GM18502 (cell line): ENCODE results near the gene CNP.

Experiments
- ATAC-seq: cut with Tn5 transposase; IDR thresholded peaks from one replicate; pipeline ENCODE4 v1.9.1; 2021; ENCODE audit warnings: mild to moderate bottlenecking; ENCODE audit not compliant: unreplicated experiment, poor library complexity

Gene CNP

DNA sequence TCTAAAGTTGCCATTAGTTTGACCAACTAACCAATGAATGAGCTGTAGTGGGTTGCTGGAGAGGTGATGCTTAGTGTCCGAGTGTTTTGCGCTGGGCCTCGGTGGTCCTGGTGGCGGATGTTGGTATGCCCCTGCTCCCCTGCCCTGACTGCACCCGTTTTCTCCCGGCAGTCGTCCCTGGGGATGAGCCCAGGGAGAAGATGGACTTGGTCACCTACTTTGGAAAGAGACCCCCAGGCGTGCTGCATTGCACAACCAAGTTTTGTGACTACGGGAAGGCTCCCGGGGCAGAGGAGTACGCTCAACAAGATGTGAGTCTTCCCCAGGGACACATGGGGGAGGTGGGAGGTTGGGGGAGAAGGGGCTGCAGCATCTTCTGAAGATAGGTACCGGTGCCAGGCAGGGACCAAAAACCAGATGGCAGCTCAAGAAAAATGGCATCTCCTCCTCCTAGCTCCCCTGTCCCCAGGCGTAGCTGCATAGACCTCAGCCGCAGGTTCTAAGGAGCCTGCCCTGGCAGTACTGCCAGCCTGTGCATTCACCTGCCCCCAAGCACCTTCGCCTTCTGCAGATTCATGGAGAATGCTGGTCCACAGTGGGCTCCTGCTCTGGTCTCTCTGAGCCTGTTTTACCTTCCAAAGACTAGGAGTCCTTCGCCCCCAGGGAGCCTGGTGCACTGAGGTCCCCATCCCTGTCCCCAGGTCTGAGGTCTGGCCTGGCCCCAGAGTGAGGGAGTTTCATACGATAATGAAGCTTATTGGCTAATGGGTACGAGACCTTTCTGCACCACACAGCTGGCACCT is 5.3 kb downstream of the CNP start:
- ATAC-seq: no peak

DNA sequence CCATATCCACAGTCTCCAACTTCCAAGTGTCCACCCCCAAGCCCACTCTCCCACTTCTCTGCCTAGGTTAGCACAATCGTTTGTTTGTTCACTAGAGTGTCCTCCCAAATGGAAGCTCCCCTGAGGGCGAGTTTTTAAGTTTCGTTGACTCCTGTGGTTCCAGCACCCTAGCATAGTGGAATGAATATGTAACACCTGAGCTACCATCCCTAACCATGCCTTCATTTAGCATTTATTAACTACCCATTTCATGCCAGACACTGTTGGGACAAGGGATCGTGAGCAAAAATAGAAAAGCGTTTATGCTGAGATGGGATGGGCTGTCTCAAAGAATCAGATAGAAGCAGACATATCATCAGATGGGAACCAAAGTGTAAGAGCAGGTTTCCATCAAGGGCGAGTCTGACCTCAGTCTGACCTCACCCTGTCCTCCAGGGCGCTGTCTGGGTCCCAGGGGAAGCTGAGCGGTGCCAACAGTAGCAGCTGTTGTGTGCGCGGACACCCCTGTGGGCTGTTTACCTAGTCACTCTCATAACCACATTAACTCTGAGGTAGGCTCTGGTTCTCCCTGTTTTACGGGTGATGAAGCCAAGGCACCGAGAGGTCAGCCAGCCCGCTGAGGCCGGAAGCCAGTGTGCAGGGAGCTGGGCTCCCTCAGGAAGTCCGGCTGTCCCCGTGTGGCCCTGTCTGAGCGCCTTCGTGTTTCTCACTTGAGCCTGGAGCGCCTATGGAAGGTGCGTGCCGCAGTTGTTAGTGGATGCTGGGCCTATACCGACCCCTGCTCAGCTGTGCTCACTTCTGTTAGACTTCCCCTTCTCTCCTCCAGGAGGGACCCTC is 6.2 kb downstream of the CNP start:
- ATAC-seq: no peak

GRCh38 chr17:41973408-41973811 is 6.8 kb downstream of the CNP start:
- ATAC-seq: no peak

- ATAC-seq: no peak
Observed at GRCh38 chr17:41974031-41974430, 7.4 kb downstream of the CNP start.

DNA sequence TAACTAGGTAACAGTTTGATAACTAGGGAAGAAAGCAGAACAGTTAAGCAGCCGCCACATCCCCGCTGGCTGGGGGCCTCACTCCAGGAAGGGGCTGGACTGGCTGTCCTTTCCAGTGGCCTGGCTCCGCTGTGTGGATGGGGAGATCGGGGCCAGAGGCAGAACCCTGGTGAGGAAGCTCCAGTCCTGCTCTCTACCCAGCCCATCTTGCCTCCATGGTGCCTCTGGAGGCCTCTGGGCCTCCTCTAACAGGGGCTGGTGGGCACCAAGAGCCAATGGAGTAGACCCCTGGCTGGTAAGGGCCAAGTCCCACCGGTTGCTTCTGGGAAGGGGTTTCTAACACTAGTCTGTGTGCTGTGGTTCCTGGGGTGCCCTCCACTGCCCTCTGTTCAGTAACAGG is 8.1 kb downstream of the CNP start:
- ATAC-seq: no peak

GRCh38 chr17:41975099-41976083 is 8.8 kb downstream of the CNP start:
- ATAC-seq: no peak

GRCh38 chr17:41976142-41976768 is 9.7 kb downstream of the CNP start:
- ATAC-seq: no peak

- ATAC-seq: no peak
Observed at GRCh38 chr17:41977991-41978390, 11.4 kb downstream of the CNP start.

DNA sequence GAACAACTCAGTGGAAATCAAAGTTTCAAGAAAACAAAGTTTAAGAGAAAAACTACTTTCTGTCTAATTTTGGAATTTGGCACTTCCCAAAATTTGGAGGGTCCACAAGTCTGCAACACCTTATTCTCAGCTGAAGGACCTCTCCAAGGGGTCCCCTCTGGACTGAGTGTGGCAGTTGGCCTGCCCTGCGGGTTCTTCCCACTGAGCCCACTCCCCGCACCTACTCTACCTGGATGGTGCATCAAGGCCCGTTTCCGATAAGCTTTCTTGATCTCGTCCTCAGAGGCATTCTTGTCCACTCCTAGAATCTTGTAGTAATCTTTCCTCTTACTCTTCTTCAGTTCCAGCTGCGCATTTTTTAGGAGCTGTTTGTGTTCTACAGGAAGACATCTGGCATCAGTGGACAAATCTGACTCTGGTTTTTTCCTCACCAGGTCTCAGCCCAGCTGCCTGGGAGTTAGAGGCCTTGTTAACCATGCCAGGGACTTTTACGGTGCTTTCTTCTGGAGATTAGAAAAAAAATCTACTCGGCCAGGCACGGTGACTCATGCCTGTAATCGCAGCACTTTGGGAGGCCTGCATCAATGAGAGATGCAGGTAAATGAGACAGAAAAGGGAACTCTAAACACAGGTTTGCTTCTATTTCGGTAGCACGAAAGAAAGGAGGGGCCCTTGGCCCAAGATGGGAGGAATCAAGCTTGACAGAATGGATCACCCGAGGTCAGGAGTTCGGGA is 15.6 kb downstream of the CNP start:
- no peak for ATAC-seq

GRCh38 chr17:41984454-41984853 is 17.9 kb downstream of the CNP start:
- ATAC-seq: no peak

DNA sequence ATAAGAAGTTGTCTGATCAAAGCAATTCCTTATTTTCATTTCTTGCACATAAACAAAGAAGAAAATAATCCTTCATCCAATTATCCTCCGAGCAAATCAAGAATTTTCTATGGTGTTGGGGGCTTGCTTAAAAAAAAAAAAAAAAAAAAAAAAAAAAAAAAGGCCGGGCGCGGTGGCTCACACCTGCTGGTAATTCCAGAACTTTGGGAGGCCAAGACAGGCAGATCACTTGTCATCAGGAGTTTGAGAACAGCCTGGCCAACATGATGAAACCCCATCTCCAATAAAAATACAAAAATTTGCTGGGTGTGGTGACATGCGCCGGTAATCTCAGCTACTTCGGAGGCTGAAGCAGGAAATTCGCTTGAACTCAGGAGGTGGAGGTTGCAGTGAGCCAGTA is 19.3 kb downstream of the CNP start:
- no peak for ATAC-seq

DNA sequence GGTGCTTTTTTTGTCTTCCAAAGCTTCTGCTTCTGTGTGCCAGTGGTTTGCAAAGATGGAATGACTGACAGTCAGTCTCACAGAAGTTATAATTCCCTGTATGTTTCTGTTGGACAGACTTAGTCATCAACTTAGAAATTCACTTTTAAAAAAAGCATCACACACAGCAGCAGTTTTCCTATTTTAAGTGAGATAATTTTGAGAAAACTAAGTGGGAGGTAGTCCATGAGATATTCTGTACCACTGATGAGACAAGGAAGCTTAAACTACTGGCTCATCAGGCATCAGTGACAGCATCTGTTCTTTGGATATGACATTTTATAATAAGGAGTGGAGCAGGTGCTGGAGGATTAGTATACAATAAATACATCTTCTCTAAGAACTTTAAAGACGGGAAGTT is 20.0 kb downstream of the CNP start:
- no peak for ATAC-seq

- no peak for ATAC-seq
Observed at GRCh38 chr17:41987642-41988041, 21.0 kb downstream of the CNP start.

- no peak for ATAC-seq
Observed at GRCh38 chr17:41988418-41988817, 21.8 kb downstream of the CNP start.

- no peak for ATAC-seq
Observed at GRCh38 chr17:41989702-41990419, 23.3 kb downstream of the CNP start.

DNA sequence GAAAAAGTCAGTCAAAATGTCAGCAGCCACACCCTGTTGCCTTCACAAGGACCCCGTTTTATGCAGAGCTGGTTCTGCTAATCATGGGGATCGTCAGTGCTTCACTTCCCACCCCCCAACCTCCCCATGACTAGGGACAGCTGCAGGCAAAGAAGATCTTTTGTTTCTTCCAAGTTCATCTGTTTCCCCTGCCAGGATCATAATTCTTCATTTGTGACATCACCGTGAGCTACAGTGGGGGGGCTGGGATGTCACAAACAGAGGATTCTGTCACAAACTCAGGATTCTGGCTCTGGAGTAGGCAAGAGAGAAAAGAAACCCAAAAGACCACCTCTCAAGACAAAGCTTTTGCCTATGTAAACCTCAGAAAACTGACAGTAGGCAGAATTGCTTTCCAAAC is 26.0 kb downstream of the CNP start:
- no peak for ATAC-seq

DNA sequence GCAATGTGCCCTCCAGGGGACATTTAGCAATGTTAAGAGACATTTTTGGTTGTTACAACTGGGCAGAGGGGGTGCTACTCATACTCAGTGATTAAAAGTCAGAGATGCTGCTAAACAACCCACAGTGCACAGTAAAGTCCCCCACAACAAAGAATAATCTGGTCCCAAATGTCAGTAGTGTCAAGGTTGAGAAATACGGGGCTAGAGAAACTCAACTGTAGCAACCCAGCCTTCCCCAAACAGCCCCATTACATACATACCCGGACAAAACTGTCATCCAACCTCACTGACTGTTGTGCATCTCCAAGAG is 30.2 kb downstream of the CNP start:
- no peak for ATAC-seq

DNA sequence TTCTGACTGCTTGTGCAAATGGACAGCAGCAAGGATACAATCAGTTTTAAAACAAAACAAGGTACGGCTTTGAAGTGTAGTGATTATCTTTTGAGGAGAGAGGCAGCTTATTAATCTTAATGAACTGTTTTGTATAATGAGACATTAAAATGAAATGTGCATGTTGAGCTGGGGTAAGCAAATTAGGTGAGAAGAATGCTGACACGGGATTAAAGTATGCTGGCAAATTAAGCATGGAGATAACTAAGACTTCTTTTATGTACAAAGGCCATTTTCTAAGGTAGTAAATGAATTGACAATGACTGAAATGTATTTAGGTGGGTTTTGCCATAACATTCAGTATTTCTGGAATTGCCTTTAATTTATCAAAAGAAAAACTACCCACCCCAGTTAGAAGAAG is 31.9 kb downstream of the CNP start:
- no peak for ATAC-seq
